ENCODE results near the gene GSTM3.
"Not testable (repeated sequence)": the region's sequence is repeated elsewhere in the genome, so short reads cannot be mapped to it uniquely, and the experiment has no call there.

- TF ChIP-seq, protein P1, sequence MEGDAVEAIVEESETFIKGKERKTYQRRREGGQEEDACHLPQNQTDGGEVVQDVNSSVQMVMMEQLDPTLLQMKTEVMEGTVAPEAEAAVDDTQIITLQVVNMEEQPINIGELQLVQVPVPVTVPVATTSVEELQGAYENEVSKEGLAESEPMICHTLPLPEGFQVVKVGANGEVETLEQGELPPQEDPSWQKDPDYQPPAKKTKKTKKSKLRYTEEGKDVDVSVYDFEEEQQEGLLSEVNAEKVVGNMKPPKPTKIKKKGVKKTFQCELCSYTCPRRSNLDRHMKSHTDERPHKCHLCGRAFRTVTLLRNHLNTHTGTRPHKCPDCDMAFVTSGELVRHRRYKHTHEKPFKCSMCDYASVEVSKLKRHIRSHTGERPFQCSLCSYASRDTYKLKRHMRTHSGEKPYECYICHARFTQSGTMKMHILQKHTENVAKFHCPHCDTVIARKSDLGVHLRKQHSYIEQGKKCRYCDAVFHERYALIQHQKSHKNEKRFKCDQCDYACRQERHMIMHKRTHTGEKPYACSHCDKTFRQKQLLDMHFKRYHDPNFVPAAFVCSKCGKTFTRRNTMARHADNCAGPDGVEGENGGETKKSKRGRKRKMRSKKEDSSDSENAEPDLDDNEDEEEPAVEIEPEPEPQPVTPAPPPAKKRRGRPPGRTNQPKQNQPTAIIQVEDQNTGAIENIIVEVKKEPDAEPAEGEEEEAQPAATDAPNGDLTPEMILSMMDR (tag by site-specific recombination; IDR thresholded peaks at IDR 0.05), result not testable (repeated sequence)
- TF ChIP-seq ZNF768 (tag by site-specific recombination; IDR thresholded peaks at IDR 0.05), result not testable (repeated sequence)
Observed at GRCh38 chr1:109756325-109756724, 15.5 kb upstream of the GSTM3 start.

Measured in HEK293 (cell line).